IgD-negative memory B cell (primary cell): ENCODE data around the gene FAM180A. TPM values are rescaled to one million over a fixed set of nuclear protein-coding genes. Genes with fewer than 3 reads are reported as not detected.
"Not testable (repeated sequence)": the region's sequence is repeated elsewhere in the genome, so short reads cannot be mapped to it uniquely, and the experiment has no call there.

Experiments used
- H3K27ac Mint-ChIP-seq, 3 donors: one replicate each; pipeline ENCODE4 v1.8.0; 2020 to 2022; ENCODE audit warnings: mild to moderate bottlenecking in 3 of 3, mixed read lengths in 3 of 3, moderate library complexity in 1 of 3
- H3K27me3 Mint-ChIP-seq: one replicate; pipeline ENCODE4 v1.8.0; 2021; ENCODE audit warnings: mixed read lengths
- H3K36me3 Mint-ChIP-seq: one replicate; pipeline ENCODE4 v1.8.0; 2020; ENCODE audit warnings: mild to moderate bottlenecking, mixed read lengths
- H3K4me1 Mint-ChIP-seq, 3 donors: one replicate each; pipeline ENCODE4 v1.8.0; 2020 to 2022; ENCODE audit warnings: mixed read lengths in 3 of 3, mild to moderate bottlenecking in 1 of 3
- H3K4me3 Mint-ChIP-seq, 4 donors: one replicate each; pipeline ENCODE4 v1.8.0; 2020 to 2022; ENCODE audit warnings: mild to moderate bottlenecking in 4 of 4, mixed read lengths in 4 of 4, moderate library complexity in 3 of 4
- H3K9me3 Mint-ChIP-seq, 3 donors: one replicate each; pipeline ENCODE4 v1.8.0; 2020 to 2021; ENCODE audit warnings: mixed read lengths in 3 of 3, mild to moderate bottlenecking in 1 of 3
- polyA plus RNA-seq: library from polyadenylated mRNA; unstranded; fragments of 300-500 nt; fragmentation: Illumina TruSeq; gene quantifications from one replicate; pipeline ENCODE4 v1.2.3, GENCODE V29; 2021

FAM180A gene
- polyA plus RNA-seq, 1 donor from 2014 or later = not detected

DNA sequence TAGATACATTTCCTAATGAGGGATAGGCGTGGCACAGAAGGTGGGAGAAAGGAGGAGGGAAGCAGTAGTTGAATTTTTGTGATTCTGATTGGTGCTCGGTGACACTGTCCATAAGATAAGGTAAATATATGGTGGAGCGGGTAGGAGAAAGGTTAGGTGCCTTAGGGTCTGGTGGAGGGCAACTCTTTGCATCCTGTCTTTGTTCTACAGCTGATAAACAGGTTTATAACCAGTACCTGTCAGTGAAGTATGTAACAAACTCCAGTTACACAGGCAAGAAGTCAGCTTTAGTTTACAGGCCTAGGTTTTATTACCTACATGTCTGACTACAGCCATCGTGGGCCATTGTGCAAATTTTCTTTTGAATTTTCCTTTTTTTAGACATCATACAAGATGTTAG lies 10.9 kb upstream of the FAM180A start:
- Mint-ChIP-seq H3K27me3 (peaks cover 12% of the 10 kb centered on the region), H3K4me3 (no peak overlapping the region), H3K27ac (no peak overlapping the region), H3K4me1 (peaks cover 0 to 8% (median 2%) of the 10 kb centered on the region in 3 donors), H3K36me3 (no peaks in the 10 kb centered on the region), H3K9me3 (peaks cover 0 to 10% (median 0%) of the 10 kb centered on the region in 3 donors)

DNA sequence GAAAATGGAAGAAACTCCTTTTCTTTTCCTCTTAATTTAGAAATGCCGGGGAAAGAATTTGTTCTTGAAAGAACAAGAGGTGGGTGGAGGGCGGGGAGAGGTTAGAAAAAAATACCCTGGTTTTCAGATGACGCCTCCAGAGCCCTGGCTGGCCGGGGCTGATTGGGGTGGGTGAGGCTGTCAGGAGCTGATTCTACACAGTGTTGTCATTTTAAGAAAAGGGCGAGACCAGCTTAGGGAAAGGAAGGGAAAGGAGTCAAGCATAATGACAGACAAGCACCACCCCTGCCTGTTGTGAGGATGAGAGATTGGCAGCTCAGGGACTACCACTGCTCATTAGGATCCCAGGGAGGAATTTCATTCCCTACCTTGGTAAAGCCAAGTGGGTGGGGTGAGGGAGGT lies 9.9 kb upstream of the FAM180A start:
- peaks cover 0 to 8% (median 2%) of the 10 kb centered on the region in 3 donors for H3K4me1 Mint-ChIP-seq
- H3K36me3 Mint-ChIP-seq = no peaks in the 10 kb centered on the region
- H3K27me3 Mint-ChIP-seq = peaks cover 13% of the 10 kb centered on the region
- H3K27ac Mint-ChIP-seq = no peak overlapping the region
- H3K9me3 Mint-ChIP-seq = peaks cover 0 to 10% (median 0%) of the 10 kb centered on the region in 3 donors
- H3K4me3 Mint-ChIP-seq = no peak overlapping the region

DNA sequence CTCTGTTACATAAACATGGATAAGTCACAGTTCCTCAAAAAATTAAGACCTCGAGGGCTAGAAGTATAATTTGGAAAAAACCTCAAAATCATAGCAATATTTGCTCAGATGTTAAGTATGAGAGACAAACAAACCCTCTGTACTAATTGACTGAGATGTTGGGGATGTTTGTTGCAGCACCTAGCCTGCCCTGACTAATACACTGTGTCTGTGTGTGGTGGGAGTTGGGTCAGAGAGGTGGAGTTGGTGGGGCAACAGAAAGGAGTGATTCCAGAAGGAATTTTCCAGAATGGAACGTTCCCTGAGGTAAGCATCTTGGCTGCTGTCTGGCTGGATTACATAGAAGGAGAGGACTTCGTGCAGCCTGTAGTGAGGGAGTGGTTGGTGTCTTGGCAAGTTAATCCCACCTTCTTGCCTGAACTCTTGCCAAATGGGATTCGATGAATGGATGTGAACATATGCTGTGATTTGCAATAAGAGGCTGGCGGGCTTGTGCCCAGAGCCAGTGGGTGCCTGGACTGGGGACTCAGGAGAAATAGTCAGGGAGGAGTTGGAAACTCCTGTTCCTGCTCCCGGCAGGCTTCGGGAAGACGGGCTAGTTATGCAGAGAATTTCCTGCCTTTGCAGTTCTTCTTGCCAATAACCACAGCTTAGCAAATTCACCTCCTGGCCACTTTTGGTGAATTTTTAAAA lies 9.3 kb upstream of the FAM180A start:
- Mint-ChIP-seq H3K4me3 (no peak overlapping the region), H3K36me3 (peaks cover 3% of the 10 kb centered on the region), H3K27me3 (peaks cover 13% of the 10 kb centered on the region), H3K27ac (no peak overlapping the region), H3K9me3 (peaks cover 0 to 10% (median 0%) of the 10 kb centered on the region in 3 donors), H3K4me1 (peaks cover 0 to 8% (median 2%) of the 10 kb centered on the region in 3 donors)

DNA sequence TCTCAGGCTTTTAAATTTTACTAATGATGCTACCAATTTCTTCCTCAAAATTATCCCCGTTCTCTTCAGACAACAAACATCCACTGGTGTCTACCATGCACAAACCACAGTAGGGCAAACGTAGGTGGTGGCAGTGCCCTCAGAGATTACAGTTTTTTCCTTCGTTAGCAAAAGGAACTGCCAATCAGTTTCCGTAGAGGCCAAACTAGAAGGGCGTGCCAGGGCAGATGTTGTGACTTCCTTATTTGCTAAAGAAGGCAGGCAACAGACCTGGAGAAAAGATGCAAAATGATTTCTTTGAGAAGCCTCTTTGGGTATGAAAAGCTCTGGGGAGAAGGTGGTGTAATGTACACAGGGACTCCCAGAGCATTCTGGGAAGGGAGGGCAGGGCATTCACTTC lies 7.6 kb upstream of the FAM180A start:
- Mint-ChIP-seq H3K4me3 (no peak overlapping the region), H3K27me3 (peaks cover 13% of the 10 kb centered on the region), H3K36me3 (peaks cover 3% of the 10 kb centered on the region), H3K9me3 (peaks cover 0 to 10% (median 0%) of the 10 kb centered on the region in 3 donors), H3K27ac (no peak overlapping the region), H3K4me1 (peaks cover 0 to 8% (median 2%) of the 10 kb centered on the region in 3 donors)

DNA sequence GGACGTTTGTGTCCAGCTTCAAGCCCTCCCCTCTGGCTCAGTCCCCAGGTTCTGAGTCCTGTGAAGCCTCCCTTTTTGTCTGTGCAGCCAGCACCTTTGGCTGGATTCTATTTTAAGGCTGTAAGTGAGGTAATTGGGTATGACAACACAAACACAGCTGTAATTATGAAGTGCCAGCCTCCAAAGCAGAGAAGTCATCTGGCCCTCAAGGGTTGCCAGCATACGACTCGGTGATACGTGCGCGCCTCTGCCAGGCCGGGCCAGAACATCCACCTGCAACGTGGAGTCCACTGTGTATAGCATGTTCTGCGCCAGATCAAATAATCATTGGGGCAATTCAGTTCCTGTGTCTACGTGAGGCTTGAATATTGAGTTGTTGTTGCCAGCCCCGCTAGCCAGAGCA lies 6.7 kb upstream of the FAM180A start:
- Mint-ChIP-seq H3K4me1 (peaks cover 0 to 8% (median 2%) of the 10 kb centered on the region in 3 donors), H3K27me3 (peaks cover 13% of the 10 kb centered on the region), H3K27ac (no peak overlapping the region), H3K4me3 (no peak overlapping the region), H3K9me3 (peaks cover 0 to 10% (median 0%) of the 10 kb centered on the region in 3 donors), H3K36me3 (peaks cover 3% of the 10 kb centered on the region)

DNA sequence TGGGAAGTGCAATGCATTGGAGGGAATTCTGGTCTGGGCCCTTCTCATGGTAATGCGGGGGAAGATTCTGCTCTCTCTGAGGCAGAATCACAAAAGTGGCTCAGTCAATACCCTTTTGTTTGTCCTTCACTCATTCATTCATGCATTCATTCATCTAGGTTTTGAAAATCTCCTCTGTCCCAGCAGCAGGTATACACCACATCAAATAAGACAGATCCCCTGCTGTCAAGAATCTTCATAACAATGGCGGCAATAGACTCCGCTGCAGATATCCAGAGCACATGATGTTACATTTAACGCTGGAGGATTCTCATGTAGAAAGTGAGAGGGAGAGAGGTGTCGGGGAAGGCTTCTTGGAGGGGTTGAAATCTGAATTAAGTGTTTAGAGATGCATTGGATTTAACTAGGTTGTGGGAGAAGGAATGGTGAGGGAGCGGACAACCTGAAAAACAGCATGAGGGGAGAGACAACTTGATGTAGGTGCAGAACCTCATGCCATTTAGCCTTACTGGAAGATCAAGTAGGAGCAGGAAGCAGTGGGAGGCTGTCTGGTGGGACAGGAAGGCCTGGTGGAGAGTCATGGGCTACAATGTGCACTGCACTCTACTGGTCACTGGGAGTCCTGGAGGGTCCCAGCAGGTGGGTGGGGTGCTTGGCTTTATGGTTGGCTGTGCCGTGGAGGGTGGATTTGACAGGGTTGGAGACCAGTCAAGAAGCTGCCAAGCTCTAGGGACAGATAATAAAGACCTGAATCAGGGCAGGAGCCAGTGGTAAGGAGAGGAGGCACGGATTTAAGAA lies 5.2 kb upstream of the FAM180A start:
- peaks cover 0 to 10% (median 0%) of the 10 kb centered on the region in 3 donors for H3K9me3 Mint-ChIP-seq
- peaks cover 0 to 8% (median 2%) of the 10 kb centered on the region in 3 donors for H3K4me1 Mint-ChIP-seq
- H3K27ac Mint-ChIP-seq = no peak overlapping the region
- H3K4me3 Mint-ChIP-seq = no peak overlapping the region
- H3K27me3 Mint-ChIP-seq = peaks cover 10% of the 10 kb centered on the region
- H3K36me3 Mint-ChIP-seq = peaks cover 3% of the 10 kb centered on the region

DNA sequence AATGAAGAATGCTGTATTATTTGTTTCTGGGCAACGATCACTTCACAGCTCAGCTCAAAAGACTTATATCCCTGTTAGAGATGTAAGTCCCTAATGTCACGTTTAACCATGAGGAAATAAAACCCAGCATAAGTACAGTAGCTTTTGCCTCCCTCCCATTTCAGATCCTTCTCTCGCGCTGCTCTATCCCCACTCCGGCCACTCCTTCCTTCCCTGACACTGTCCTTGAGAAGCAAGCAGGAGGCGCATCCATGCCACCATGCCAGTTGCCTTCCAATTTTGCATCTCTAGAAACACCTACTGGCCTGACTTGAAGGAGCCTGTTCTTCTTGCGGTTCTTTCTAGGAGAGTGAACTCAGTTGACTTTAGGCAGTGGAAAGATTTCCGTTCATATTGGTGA lies 1.2 kb downstream of the FAM180A start:
- H3K27ac Mint-ChIP-seq = no peak overlapping the region
- no peaks in the 10 kb centered on the region for H3K9me3 Mint-ChIP-seq
- no peak overlapping the region for H3K4me3 Mint-ChIP-seq
- peaks cover 6% of the 10 kb centered on the region for H3K27me3 Mint-ChIP-seq
- H3K36me3 Mint-ChIP-seq = peaks cover 2% of the 10 kb centered on the region
- no peaks in the 10 kb centered on the region for H3K4me1 Mint-ChIP-seq

DNA sequence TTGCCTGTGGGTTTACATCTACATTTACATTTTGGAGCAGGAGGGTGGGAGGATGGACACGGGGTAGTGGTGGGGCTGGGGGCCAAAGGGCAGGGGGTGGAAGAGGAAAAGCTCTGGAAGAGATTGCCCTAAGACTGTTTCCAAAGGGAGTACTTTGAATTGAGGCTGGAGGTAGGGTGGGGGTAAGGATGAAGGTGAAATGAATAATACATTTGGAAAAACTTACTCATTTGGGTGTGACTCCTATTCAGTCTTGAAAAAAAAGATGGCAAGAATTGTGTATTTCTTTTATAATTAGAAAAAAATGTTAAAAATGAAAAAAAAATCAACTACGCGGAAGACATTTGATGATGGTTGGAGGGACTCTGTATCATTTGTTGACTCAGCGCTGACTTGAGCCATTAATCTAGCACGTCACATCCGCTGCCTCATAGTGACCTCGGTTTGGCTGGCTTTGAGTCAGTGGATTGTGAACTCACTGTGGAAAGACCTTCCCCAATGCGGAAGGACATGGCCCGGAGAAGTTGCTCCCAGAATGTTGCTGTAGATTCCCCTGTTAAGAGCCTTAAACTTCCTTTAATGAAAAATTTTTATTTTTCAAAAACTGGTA lies 2.8 kb downstream of the FAM180A start:
- Mint-ChIP-seq H3K36me3 (peaks cover 2% of the 10 kb centered on the region), H3K4me1 (no peaks in the 10 kb centered on the region), H3K27me3 (peaks cover 6% of the 10 kb centered on the region), H3K27ac (no peak overlapping the region), H3K4me3 (no peak overlapping the region), H3K9me3 (no peaks in the 10 kb centered on the region)

DNA sequence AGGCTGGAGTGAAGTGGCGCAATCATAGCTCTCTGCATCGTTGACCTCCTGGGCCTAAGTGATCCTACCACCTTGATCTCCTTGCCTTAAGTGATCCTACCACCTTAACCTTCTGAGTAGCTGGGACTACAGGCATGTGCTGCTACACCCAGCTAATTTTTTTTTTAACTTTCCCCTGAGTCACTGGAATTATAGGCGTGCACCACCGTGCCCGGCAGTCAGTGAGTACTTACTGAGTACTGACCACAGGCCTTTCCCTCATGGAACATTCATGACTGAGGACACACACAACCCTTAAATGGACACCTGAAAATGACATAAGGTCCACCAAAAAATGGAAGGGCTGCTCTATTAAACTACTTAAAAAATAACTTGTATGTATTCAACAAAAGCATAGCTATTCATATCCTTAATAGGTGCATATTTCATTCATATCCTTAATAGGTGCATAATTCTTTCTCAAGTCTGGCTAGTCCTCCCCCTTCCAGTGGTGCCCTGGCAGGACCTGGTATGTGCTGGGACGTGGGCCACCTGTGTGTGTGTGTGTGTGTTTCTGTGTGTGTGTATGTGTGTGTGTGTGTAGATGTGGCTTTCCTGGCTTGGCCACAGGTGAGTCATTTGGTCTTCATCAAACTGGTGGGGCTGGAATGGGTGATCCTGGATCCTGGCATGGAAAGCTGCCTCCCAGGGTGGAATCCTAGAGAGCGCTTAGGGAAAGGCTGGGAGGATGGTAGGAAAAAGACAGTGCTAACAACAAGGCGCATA lies 3.5 kb downstream of the FAM180A start:
- Mint-ChIP-seq H3K4me1 (no peaks in the 10 kb centered on the region), H3K4me3 (no peak overlapping the region), H3K27ac (no peak overlapping the region), H3K36me3 (peaks cover 2% of the 10 kb centered on the region), H3K9me3 (no peaks in the 10 kb centered on the region), H3K27me3 (peaks cover 8% of the 10 kb centered on the region)

DNA sequence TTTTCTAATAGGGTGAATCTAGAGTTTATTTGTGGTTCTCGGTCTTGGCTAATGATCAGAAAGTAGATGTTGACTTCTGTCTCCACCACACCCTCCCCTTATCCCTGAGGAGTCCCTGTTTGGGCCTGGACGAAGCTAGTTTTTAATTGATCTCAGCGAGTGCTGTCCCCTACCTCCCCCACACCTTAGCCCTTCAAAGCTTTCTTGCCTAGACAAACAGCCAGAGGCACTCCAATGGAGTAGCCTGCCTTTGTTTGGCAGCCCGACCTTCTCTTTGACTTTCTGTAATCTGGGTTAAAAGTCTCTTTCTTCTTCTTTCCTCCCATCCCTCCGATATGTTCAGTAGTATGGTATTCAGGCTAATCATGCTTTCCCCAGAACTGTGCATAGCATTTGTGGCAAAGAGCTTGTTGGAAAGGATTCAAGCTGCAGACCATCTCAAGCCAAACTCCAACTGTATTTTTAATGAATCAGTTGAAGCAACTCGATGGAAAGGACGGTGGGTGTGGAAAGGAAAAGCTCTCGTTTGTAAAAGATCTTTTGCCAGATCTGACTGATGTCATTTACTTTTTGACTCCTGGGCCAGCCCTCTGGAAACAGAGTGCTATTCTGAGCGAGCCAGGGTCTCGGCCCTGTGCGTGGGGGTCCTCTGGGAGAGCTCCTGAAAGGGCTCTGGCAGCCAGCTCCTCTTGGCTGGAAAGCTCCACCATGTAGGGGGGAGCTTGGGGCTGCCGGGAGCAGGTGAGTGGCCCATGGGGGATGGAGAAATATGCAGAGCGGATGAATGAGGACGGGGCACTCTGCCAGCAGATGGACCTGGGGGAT lies 4.5 kb downstream of the FAM180A start:
- no peak overlapping the region for H3K27ac Mint-ChIP-seq
- H3K9me3 Mint-ChIP-seq = no peaks in the 10 kb centered on the region
- H3K36me3 Mint-ChIP-seq = peaks cover 2% of the 10 kb centered on the region

DNA sequence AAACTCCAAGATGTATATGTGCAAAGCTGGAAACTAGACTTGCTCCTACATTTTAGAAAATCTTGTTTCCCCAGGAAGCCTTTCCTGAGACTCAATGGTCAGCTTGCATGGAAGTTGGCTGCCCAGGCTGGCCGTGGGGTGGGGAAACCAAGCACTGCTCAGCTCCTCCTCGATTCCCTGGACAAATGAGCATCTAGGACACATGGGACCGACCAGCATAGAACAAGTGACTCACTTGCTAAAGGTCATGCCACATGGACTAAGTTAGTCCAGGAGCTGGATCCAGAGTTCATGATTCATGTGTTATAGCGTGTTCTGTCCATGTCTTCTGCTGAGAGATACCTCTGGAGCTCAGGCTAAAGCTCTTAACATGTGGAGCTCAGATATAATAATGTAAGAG lies 6.2 kb downstream of the FAM180A start:
- Mint-ChIP-seq H3K4me3 (no peak overlapping the region), H3K27ac (no peak overlapping the region), H3K9me3 (no peaks in the 10 kb centered on the region), H3K27me3 (peaks cover 8% of the 10 kb centered on the region), H3K36me3 (peaks cover 2% of the 10 kb centered on the region), H3K4me1 (no peaks in the 10 kb centered on the region)

More for the DNA sequence above, 4.5 kb downstream of the FAM180A start:
- no peaks in the 10 kb centered on the region for H3K4me1 Mint-ChIP-seq
- H3K27me3 Mint-ChIP-seq = peaks cover 8% of the 10 kb centered on the region
- no peak overlapping the region for H3K4me3 Mint-ChIP-seq

DNA sequence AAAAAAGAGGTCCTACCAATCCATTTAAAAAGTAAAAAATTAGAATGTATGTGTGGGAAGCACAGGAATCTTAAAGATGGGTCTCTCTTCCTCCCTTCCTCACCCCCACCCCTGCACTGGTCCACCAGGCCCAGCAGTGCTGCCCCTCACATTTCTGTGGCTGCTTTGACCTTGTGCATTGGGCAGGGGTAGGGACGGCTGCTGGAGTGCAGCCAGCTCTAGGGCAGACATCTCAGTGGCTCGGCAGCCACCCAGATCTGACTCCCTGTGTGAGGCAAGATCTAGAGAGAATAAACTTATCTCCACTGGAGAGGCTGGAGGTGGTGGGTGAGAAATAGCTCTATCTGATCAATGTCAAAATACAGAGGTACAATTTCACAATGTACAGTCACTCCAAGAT lies 6.7 kb downstream of the FAM180A start:
- Mint-ChIP-seq H3K9me3 (no peaks in the 10 kb centered on the region), H3K27me3 (peaks cover 8% of the 10 kb centered on the region), H3K36me3 (peaks cover 2% of the 10 kb centered on the region), H3K4me3 (no peak overlapping the region), H3K4me1 (no peaks in the 10 kb centered on the region), H3K27ac (no peak overlapping the region)

DNA sequence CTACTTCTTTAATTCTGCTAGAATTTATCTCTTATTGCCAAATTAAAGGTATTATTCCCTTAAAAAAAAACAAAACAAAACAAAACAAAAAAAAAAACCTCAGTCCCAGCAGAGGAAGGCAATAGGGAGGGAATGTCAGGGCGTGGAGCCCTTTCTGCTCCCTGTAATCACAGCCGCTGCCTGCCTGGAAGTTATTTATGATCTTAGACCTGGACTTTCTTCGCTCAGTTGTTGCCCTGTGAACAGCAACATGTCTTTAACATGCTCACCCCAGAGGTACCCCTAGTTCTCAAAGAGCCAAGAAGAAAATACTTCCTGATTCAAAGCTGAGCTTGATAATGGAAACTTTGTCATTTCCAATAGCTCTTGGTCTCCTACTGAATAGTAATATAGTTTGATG lies 7.7 kb downstream of the FAM180A start:
- Mint-ChIP-seq H3K4me3 (no peak overlapping the region), H3K27ac (no peak overlapping the region), H3K4me1 (no peaks in the 10 kb centered on the region), H3K36me3 (peaks cover 2% of the 10 kb centered on the region), H3K27me3 (peaks cover 8% of the 10 kb centered on the region), H3K9me3 (no peaks in the 10 kb centered on the region)

DNA sequence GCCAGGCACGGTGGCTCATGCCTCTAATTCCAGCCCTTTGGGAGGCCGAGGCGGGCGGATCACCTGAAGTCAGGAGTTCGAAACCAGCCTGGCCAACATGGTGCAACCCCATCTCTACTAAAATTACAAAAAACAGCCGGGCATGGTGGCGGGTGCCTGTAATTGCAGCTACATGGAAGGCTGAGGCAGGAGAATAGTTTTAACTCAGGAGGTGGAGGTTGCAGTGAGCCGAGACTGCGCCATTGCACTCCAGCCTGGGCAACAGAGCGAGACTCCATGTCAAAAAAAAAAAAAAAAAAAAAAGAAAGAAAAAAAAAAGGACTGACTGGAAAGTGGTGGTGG lies 11.3 kb downstream of the FAM180A start:
- H3K4me3 Mint-ChIP-seq, H3K36me3 Mint-ChIP-seq, H3K9me3 Mint-ChIP-seq, H3K27ac Mint-ChIP-seq, H3K27me3 Mint-ChIP-seq, H3K4me1 Mint-ChIP-seq: not testable (repeated sequence)
